ENCODE measurements around the gene LTB.

DNA sequence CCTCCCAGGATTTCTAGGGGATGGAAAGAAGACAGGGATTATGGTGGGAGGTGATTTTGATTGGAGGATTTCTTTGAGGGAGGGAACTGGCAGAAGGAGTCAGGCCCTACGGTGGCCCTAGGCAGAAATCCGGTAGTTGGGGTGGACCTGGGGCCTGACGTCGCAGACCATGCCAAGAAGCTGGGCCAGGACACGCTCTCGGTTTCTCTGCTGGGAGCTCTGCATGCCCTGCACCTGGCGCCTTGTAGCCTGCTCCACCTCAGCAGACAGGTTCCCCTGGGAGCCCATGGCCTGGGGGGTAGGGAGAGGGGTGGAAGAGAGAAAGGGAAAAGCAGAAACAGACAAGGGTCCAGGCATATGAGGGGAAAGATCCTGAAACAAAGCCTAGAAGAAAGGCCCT is 36.9 kb downstream of the LTB start:
- TF ChIP-seq, protein P1, sequence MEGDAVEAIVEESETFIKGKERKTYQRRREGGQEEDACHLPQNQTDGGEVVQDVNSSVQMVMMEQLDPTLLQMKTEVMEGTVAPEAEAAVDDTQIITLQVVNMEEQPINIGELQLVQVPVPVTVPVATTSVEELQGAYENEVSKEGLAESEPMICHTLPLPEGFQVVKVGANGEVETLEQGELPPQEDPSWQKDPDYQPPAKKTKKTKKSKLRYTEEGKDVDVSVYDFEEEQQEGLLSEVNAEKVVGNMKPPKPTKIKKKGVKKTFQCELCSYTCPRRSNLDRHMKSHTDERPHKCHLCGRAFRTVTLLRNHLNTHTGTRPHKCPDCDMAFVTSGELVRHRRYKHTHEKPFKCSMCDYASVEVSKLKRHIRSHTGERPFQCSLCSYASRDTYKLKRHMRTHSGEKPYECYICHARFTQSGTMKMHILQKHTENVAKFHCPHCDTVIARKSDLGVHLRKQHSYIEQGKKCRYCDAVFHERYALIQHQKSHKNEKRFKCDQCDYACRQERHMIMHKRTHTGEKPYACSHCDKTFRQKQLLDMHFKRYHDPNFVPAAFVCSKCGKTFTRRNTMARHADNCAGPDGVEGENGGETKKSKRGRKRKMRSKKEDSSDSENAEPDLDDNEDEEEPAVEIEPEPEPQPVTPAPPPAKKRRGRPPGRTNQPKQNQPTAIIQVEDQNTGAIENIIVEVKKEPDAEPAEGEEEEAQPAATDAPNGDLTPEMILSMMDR (IDR thresholded peaks at IDR 0.05; ENCODE audit: low read length), result no peak
- no peak for TF ChIP-seq EZH2 (IDR thresholded peaks at IDR 0.05; ENCODE audit: borderline replicate concordance, low read length)
